ENCODE data around the gene GNG12.

- TF ChIP-seq POLR2AphosphoS5 (IDR thresholded peaks at IDR 0.05) (no peak), CTCF (IDR thresholded peaks at IDR 0.05) (no peak), POLR2A (IDR thresholded peaks at IDR 0.05) (no peak), EP300 (IDR thresholded peaks at IDR 0.05) (no peak)
Measured at GRCh38 chr1:67811781-67812180, 21.5 kb downstream of the GNG12 start.
